Left lung (tissue), 14 donors: ENCODE data around the gene TIGAR. TPM values are rescaled to one million over a fixed set of nuclear protein-coding genes. Genes with fewer than 3 reads are reported as not detected.

Experiments used
- ATAC-seq: fragments of 200-7000 bp; cut with Tn5 transposase; one replicate; pipeline ENCODE4 v1.9.1; 2020; ENCODE audit warnings: moderate library complexity
- DNase-seq, 4 donors: peaks; one replicate each; pipeline ENCODE4 v3.0.0-alpha.2; 2013 to 2020
- H3K27ac ChIP-seq, 2 donors: fragments of 200-600 bp; sonication (generic) in 1 of 2; one replicate each; pipeline versions ENCODE4 v1.5.0 to v1.8.0; 2020 to 2021
- H3K27me3 ChIP-seq, 2 donors: fragments of 200-600 bp; sonication (generic) in 1 of 2; one replicate each; pipeline versions ENCODE4 v1.5.0 to v1.8.0; 2020 to 2021
- H3K36me3 ChIP-seq, 2 donors: fragments of 200-600 bp; sonication (generic) in 1 of 2; one replicate each; pipeline versions ENCODE4 v1.5.0 to v1.8.0; 2020 to 2021
- H3K4me1 ChIP-seq, 2 donors: fragments of 200-600 bp; one replicate each; pipeline ENCODE4 v1.8.0; 2021
- H3K4me3 ChIP-seq, 2 donors: fragments of 200-600 bp; sonication (generic) in 1 of 2; one replicate each; pipeline versions ENCODE4 v1.5.0 to v1.8.0; 2020 to 2021; ENCODE audit warnings: mild to moderate bottlenecking in 1 of 2
- H3K9me3 ChIP-seq, 2 donors: fragments of 200-600 bp; sonication (generic) in 1 of 2; one replicate each; pipeline versions ENCODE4 v1.5.0 to v1.8.0; 2020 to 2021
- CTCF ChIP-seq, 2 donors: fragments of 200-600 bp; sonication (generic) in 1 of 2; IDR thresholded peaks; one replicate each; pipeline versions ENCODE4 v1.5.0 to v1.8.0; 2021; ENCODE audit warnings: antibody characterized with exemption in 2 of 2
- intact Hi-C, 2 donors: fragments of 100-400 bp; cut with DNase I; formaldehyde crosslinking; loops; one replicate each; pipeline versions ENCODE4 v1.11.2 to v1.14.2; 2022
- long read RNA-seq, 12 donors: library from polyadenylated mRNA in 2 of 12; unstranded in 2 of 12; transcript quantifications; one replicate each; pipeline ENCODE4 v2.0.0 and lab custom pipeline, GENCODE V29; 2019 to 2026
- polyA plus RNA-seq, 6 donors: library from polyadenylated mRNA; unstranded; fragments of 120-200 nt; gene quantifications; one replicate each; pipeline ENCODE4 v1.2.1, GENCODE V29; 2013; ENCODE audit not compliant: insufficient read length in 6 of 6
- total RNA-seq, 2 donors: library from RNA; stranded (reverse); fragmentation: NEBNext Ultra II Directional; extraction: Animal tissue kit (Norgen Biotek cat#: 25700); gene quantifications; one replicate each; pipeline ENCODE4 v1.2.1, GENCODE V29; 2021
- donor health status: DM: no; HTN: yes; CAD: no.
- donor health status: DM: no; HTN: no; CAD: no.

TIGAR gene, protein sequence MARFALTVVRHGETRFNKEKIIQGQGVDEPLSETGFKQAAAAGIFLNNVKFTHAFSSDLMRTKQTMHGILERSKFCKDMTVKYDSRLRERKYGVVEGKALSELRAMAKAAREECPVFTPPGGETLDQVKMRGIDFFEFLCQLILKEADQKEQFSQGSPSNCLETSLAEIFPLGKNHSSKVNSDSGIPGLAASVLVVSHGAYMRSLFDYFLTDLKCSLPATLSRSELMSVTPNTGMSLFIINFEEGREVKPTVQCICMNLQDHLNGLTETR
- total RNA-seq (10 to 100 TPM; 19.8 to 21.4 TPM), polyA plus RNA-seq (10 to 100 TPM in 1 of 6 donors, 1 to 10 TPM in 5; 2.7 to 11.0 (median 3.7) TPM)
- long read RNA-seq, donor 1, transcript TIGAR-201 (6 exons, 2,782 nt) = major isoform, 8 of 8 reads
- long read RNA-seq, donor 1, partial matches to known transcripts = 0 of 8 reads
- long read RNA-seq, donor 1, other reads (novel, unspliced or antisense) = 0 of 8 reads
- long read RNA-seq, donor 2, transcript TIGAR-201 (6 exons, 2,782 nt) = major isoform, 5 of 5 reads
- long read RNA-seq, donor 2, partial matches to known transcripts = 0 of 5 reads
- long read RNA-seq, donor 2, other reads (novel, unspliced or antisense) = 0 of 5 reads
- long read RNA-seq, donor 3, partial matches to known transcripts = 0 of 1 reads
- long read RNA-seq, donor 3, other reads (novel, unspliced or antisense) = 0 of 1 reads
- long read RNA-seq, donor 4, transcript TIGAR-201 (6 exons, 2,782 nt) = major isoform, 12 of 14 reads
- long read RNA-seq, donor 4, partial matches to known transcripts = 1 of 14 reads
- long read RNA-seq, donor 4, other reads (novel, unspliced or antisense) = 1 of 14 reads
- long read RNA-seq, donor 5, partial matches to known transcripts = 0 of 1 reads
- long read RNA-seq, donor 5, other reads (novel, unspliced or antisense) = 0 of 1 reads
- long read RNA-seq, donor 6, partial matches to known transcripts = 0 of 4 reads
- long read RNA-seq, donor 6, other reads (novel, unspliced or antisense) = 0 of 4 reads
- long read RNA-seq, donor 7, partial matches to known transcripts = 0 of 1 reads
- long read RNA-seq, donor 7, other reads (novel, unspliced or antisense) = 0 of 1 reads
- long read RNA-seq, donor 8, partial matches to known transcripts = 0 of 1 reads
- long read RNA-seq, donor 8, other reads (novel, unspliced or antisense) = 0 of 1 reads
- long read RNA-seq, donor 9 = 0 reads
- long read RNA-seq, donor 10, transcript TIGAR-201 (6 exons, 2,782 nt) = major isoform, 9 of 9 reads
- long read RNA-seq, donor 10, partial matches to known transcripts = 0 of 9 reads
- long read RNA-seq, donor 10, other reads (novel, unspliced or antisense) = 0 of 9 reads
- long read RNA-seq, donor 11, transcript TIGAR-201 (6 exons, 2,782 nt) = major isoform, 8 of 8 reads
- long read RNA-seq, donor 11, partial matches to known transcripts = 0 of 8 reads
- long read RNA-seq, donor 11, other reads (novel, unspliced or antisense) = 0 of 8 reads
- long read RNA-seq, donor 12 = 0 reads

GRCh38 chr12:4320853-4321701 is at the start of gene TIGAR:
TSS of gene TIGAR (plus strand) at chr12:4321213. CDS start at chr12:4321272, 59 bp downstream.
- Histone ChIP-seq H3K36me3 (peaks cover 0 to 14% of the 10 kb centered on the region in 2 donors), H3K4me1 (peaks cover 0 to 28% of the 10 kb centered on the region in 2 donors), H3K9me3 (no peaks in the 10 kb centered on the region), H3K4me3 (peak within 1 kb of the TSS; percentile 92 to 97), H3K27ac (peak within 1 kb of the TSS; percentile 89 to 90), H3K27me3 (no peaks in the 10 kb centered on the region)
- intact Hi-C loops = no loop called here
- TF ChIP-seq CTCF (IDR thresholded peaks at IDR 0.05) = no peak
- ATAC-seq = peak; percentile 100
- peak; percentile 88 to 99 (median 94) for DNase-seq

GRCh38 chr12:4271717-4272423 is 49.1 kb upstream of the TIGAR start:
- H3K27me3 ChIP-seq = peaks cover 17 to 95% of the 10 kb centered on the region in 2 donors
- H3K36me3 ChIP-seq = no peaks in the 10 kb centered on the region
- no peak for TF ChIP-seq CTCF (IDR thresholded peaks at IDR 0.05)
- intact Hi-C loops = loop anchor here in 1 of 2 donors (10.0 kb wide), 1 partner anchor 387 kb away; no protein-coding TSS in a partner anchor
- H3K27ac ChIP-seq = peak overlapping the region; percentile 84 to 87
- H3K4me1 ChIP-seq = peaks cover 23 to 80% of the 10 kb centered on the region in 2 donors
- no peaks in the 10 kb centered on the region for H3K9me3 ChIP-seq
- peak; percentile 75 to 91 (median 90) for DNase-seq
- H3K4me3 ChIP-seq = peak overlapping the region; percentile 64 to 78
- ATAC-seq = peak; percentile 55

- DNase-seq (peak in 3 of 4 donors; percentile 68 to 80 (median 70)), ATAC-seq (peak; percentile 1)
- intact Hi-C loops = loop anchor here in 1 of 2 donors (10.0 kb wide), 1 partner anchor 388 kb away; no protein-coding TSS in a partner anchor
- Histone ChIP-seq H3K4me3 (peak overlapping the region; percentile 64 to 78), H3K27me3 (peaks cover 17 to 87% of the 10 kb centered on the region in 2 donors), H3K27ac (peak overlapping the region; percentile 84 to 87), H3K9me3 (no peaks in the 10 kb centered on the region), H3K36me3 (no peaks in the 10 kb centered on the region), H3K4me1 (peaks cover 29 to 86% of the 10 kb centered on the region in 2 donors)
- TF ChIP-seq CTCF (IDR thresholded peaks at IDR 0.05) = no peak
These were observed 48.4 kb upstream of the TIGAR start for GRCh38 chr12:4272424-4273272.
